A549 (cell line): Measurements from ENCODE around the gene OSCAR. TPM values are rescaled to one million over a fixed set of nuclear protein-coding genes. Genes with fewer than 3 reads are reported as not detected.

Experiments used
- ATAC-seq, 2 experiments: fragments of 200-7000 bp in 1 of 2; fragments of >200 bp in 1 of 2; cut with Nextera tagmentation in 1 of 2; cut with Tn5 transposase in 1 of 2; 3 replicates each; pipeline versions ENCODE4 v1.8.0 to v1.9.1; 2018 to 2020; ENCODE audit warnings: mild to moderate bottlenecking in 1 of 2, moderate library complexity in 1 of 2
- CTCF ChIA-PET: fragments of 300-600 bp; sonication (Branson Sonifier 250); formaldehyde crosslinking; extraction: SDS; loops from one replicate; lab custom pipeline; 2021; ENCODE audit warnings: antibody characterized with exemption, inconsistent platforms; lab: Yijun Ruan, JAX
- POLR2A ChIA-PET: fragments of 350-600 bp; formaldehyde crosslinking; extraction: SDS; loops from one replicate; lab custom pipeline; 2021; ENCODE audit warnings: antibody characterized with exemption, inconsistent platforms; lab: Yijun Ruan, JAX
- DNase-seq, 2 experiments: peaks; one replicate each; pipeline versions ENCODE4 v3.0.0 to v3.0.0-alpha.2; 2011 to 2016; ENCODE audit warnings: low read depth in 1 of 2, low spot score in 1 of 2
- FAIRE-seq: peaks from 2 replicates; lab custom pipeline; 2011; peaks lifted over from hg19 to GRCh38; lab: Jason Lieb, UNC
- H3K27ac ChIP-seq, 2 experiments: fragments of >200 bp; sonication (Bioruptor Twin); formaldehyde crosslinking; 3 replicates each; pipeline ENCODE4 v1.5.1; 2016 to 2017
- H3K4me1 ChIP-seq: fragments of >200 bp; sonication (Bioruptor Twin); formaldehyde crosslinking; 3 replicates; pipeline ENCODE4 v1.6.1; 2016
- H3K4me2 ChIP-seq: fragments of >200 bp; sonication (Bioruptor Twin); formaldehyde crosslinking; 3 replicates; pipeline ENCODE4 v1.6.1; 2016
- H3K4me3 ChIP-seq: fragments of >200 bp; sonication (Bioruptor Twin); formaldehyde crosslinking; 3 replicates; pipeline ENCODE4 v1.5.1; 2016
- H3K9me3 ChIP-seq: fragments of >200 bp; sonication (Bioruptor Twin); formaldehyde crosslinking; 3 replicates; pipeline ENCODE4 v1.6.1; 2016
- CBX8 ChIP-seq: fragments of 200-600 bp; sonication (generic); IDR thresholded peaks from 2 replicates; pipeline ENCODE4 v1.6.1; 2016
- E2F6 ChIP-seq: IDR thresholded peaks from 2 replicates; pipeline ENCODE4 v1.6.1; 2012; ENCODE audit warnings: low read depth, borderline replicate concordance
- EHMT2 ChIP-seq: fragments of 200-600 bp; sonication (generic); IDR thresholded peaks from 2 replicates; pipeline ENCODE4 v1.6.1; 2016; ENCODE audit warnings: antibody characterized with exemption, low read depth, mild to moderate bottlenecking, moderate library complexity
- FOXS1 ChIP-seq: fragments of 250-450 bp; sonication (Bioruptor Pico); IDR thresholded peaks from 2 replicates; pipeline ENCODE4 v1.5.0; 2020; ENCODE audit warnings: mild to moderate bottlenecking, moderate library complexity
- HES2 ChIP-seq: fragments of >200 bp; sonication (Bioruptor Twin); formaldehyde crosslinking; IDR thresholded peaks from 2 replicates; pipeline ENCODE4 v1.6.1; 2016
- HOXB13 ChIP-seq: fragments of 250-450 bp; sonication (Bioruptor Pico); IDR thresholded peaks from 2 replicates; pipeline ENCODE4 v1.5.0; 2020; ENCODE audit warnings: low read depth, mild to moderate bottlenecking, moderate library complexity
- JUNB ChIP-seq: fragments of >200 bp; sonication (Bioruptor Twin); formaldehyde crosslinking; IDR thresholded peaks from 2 replicates; pipeline ENCODE4 v1.6.1; 2016
- MAZ ChIP-seq: fragments of 150-350 bp; IDR thresholded peaks from 2 replicates; pipeline ENCODE4 v1.6.1; 2014; ENCODE audit warnings: antibody characterized with exemption, low read depth, low read length, borderline replicate concordance
- NR3C1 ChIP-seq: fragments of >200 bp; sonication (Bioruptor Twin); formaldehyde crosslinking; IDR thresholded peaks from 3 replicates; pipeline ENCODE4 v1.6.1; 2017
- POLR2A ChIP-seq: IDR thresholded peaks from 2 replicates; pipeline ENCODE4 v1.6.1; 2012; ENCODE audit warnings: mild to moderate bottlenecking, low read length
- RARB ChIP-seq: fragments of 250-450 bp; sonication (Bioruptor Pico); IDR thresholded peaks from 2 replicates; pipeline ENCODE4 v1.8.0; 2021; ENCODE audit warnings: mild to moderate bottlenecking, moderate library complexity
- RCOR1 ChIP-seq: fragments of 150-350 bp; IDR thresholded peaks from 2 replicates; pipeline ENCODE4 v1.6.1; 2014; ENCODE audit warnings: antibody characterized with exemption, low read length, low read depth
- TFCP2L1 ChIP-seq: fragments of 250-450 bp; sonication (Bioruptor Pico); IDR thresholded peaks from 2 replicates; pipeline ENCODE4 v1.5.0; 2021; ENCODE audit warnings: mild to moderate bottlenecking
- ZC3H11A ChIP-seq: fragments of 450-650 bp; IDR thresholded peaks from 2 replicates; pipeline ENCODE4 v1.6.1; 2014; ENCODE audit warnings: antibody characterized with exemption, mild to moderate bottlenecking
- WGBS: methylation state at CpG from one replicate; pipeline ENCODE4 v1.1.6; 2017; ENCODE audit errors: missing lambda C conversion rate; 5-methylcytosine and 5-hydroxymethylcytosine counted together
- polyA plus RNA-seq, 4 experiments: library from polyadenylated mRNA; depleted of rRNA in 3 of 4; stranded (reverse); fragments of >200 nt; fragmentation: RNase III in 1 of 4; extraction: RNeasy Plus Mini Kit Qiagen cat#74134 plus additional on column Dnase treatment in 1 of 4; gene quantifications; 2 replicates in 3 of 4; 3 replicates in 1 of 4; pipeline ENCODE4 v1.2.3, GENCODE V29; 2011 to 2017
- TF ChIP-seq, protein P1 (sequence below): fragments of 250-450 bp; sonication (Bioruptor Pico); IDR thresholded peaks from 2 replicates; pipeline ENCODE4 v1.5.0; 2020; ENCODE audit warnings: low read depth, mild to moderate bottlenecking, moderate library complexity
- TF ChIP-seq, protein P2 (sequence below): fragments of 200-600 bp; sonication (generic); IDR thresholded peaks from 2 replicates; pipeline ENCODE4 v1.6.1; 2016; ENCODE audit warnings: antibody characterized with exemption, mild to moderate bottlenecking, moderate library complexity
- TF ChIP-seq, protein P3 (sequence below): fragments of >200 bp; sonication (Bioruptor Twin); formaldehyde crosslinking; IDR thresholded peaks from 3 replicates; pipeline ENCODE4 v1.6.1; 2016

Gene OSCAR
- polyA plus RNA-seq, 2 of the 4 experiments (the other 2 are of a cell fraction): 0.26 to 0.28 TPM

GRCh38 chr19:54114340-54115108 lies 13.9 kb upstream of the OSCAR start:
- ChIA-PET CTCF (interaction anchor here (1.0 to 1.3 kb wide), 3 partner anchors 37 to 90 kb away, joined by 3 read pairs; no protein-coding TSS in a partner anchor), POLR2A (interaction anchor here (1.2 to 2.7 kb wide), 9 partner anchors 12 to 136 kb away, joined by 4 to 51 read pairs (median 5); partner anchors contain the start of genes CNOT3, NDUFA3 and TSEN34)
- no peaks in the 10 kb centered on the region for H3K9me3 ChIP-seq
- DNase-seq (no peak), FAIRE-seq (no peak), ATAC-seq (no peak)
- peak overlapping the region; percentile 81 for H3K4me2 ChIP-seq
- 66% methylated on average over 28 of the region's 28 CpGs for WGBS
- no peak for TF ChIP-seq EHMT2
- no peak for TF ChIP-seq NR3C1
- no peak for TF ChIP-seq ZC3H11A
- no peak for TF ChIP-seq HOXB13 (CRISPR knock-in tag)
- no peak for TF ChIP-seq FOXS1 (CRISPR knock-in tag)
- TF ChIP-seq, protein P1, sequence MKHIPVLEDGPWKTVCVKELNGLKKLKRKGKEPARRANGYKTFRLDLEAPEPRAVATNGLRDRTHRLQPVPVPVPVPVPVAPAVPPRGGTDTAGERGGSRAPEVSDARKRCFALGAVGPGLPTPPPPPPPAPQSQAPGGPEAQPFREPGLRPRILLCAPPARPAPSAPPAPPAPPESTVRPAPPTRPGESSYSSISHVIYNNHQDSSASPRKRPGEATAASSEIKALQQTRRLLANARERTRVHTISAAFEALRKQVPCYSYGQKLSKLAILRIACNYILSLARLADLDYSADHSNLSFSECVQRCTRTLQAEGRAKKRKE (CRISPR knock-in tag): no peak
- no peak for TF ChIP-seq RARB (CRISPR knock-in tag)
- TF ChIP-seq E2F6: no peak
- TF ChIP-seq RCOR1: no peak
- TF ChIP-seq MAZ: no peak
- no peak for TF ChIP-seq HES2
- TF ChIP-seq CBX8: no peak
- no peak for TF ChIP-seq TFCP2L1 (CRISPR knock-in tag)
- TF ChIP-seq, protein P2, sequence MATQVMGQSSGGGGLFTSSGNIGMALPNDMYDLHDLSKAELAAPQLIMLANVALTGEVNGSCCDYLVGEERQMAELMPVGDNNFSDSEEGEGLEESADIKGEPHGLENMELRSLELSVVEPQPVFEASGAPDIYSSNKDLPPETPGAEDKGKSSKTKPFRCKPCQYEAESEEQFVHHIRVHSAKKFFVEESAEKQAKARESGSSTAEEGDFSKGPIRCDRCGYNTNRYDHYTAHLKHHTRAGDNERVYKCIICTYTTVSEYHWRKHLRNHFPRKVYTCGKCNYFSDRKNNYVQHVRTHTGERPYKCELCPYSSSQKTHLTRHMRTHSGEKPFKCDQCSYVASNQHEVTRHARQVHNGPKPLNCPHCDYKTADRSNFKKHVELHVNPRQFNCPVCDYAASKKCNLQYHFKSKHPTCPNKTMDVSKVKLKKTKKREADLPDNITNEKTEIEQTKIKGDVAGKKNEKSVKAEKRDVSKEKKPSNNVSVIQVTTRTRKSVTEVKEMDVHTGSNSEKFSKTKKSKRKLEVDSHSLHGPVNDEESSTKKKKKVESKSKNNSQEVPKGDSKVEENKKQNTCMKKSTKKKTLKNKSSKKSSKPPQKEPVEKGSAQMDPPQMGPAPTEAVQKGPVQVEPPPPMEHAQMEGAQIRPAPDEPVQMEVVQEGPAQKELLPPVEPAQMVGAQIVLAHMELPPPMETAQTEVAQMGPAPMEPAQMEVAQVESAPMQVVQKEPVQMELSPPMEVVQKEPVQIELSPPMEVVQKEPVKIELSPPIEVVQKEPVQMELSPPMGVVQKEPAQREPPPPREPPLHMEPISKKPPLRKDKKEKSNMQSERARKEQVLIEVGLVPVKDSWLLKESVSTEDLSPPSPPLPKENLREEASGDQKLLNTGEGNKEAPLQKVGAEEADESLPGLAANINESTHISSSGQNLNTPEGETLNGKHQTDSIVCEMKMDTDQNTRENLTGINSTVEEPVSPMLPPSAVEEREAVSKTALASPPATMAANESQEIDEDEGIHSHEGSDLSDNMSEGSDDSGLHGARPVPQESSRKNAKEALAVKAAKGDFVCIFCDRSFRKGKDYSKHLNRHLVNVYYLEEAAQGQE: no peak
- peaks cover 14% of the 10 kb centered on the region; the same call in 2 of the 3 replicates for H3K4me1 ChIP-seq
- H3K27ac ChIP-seq: peak overlapping the region; percentile 84 to 93
- peak overlapping the region; percentile 95 for H3K4me3 ChIP-seq

- H3K9me3 ChIP-seq: no peaks in the 10 kb centered on the region
- DNase-seq (no peak), FAIRE-seq (no peak), ATAC-seq (peak; percentile 61 to 85)
- H3K4me1 ChIP-seq: peaks cover 11% of the 10 kb centered on the region; the same call in 1 of the 3 replicates
- 81% methylated on average over 6 of the region's 6 CpGs for WGBS
- no peak overlapping the region for H3K4me2 ChIP-seq
- TF ChIP-seq JUNB: no peak
- no peak for TF ChIP-seq CBX8
- TF ChIP-seq, protein P3, sequence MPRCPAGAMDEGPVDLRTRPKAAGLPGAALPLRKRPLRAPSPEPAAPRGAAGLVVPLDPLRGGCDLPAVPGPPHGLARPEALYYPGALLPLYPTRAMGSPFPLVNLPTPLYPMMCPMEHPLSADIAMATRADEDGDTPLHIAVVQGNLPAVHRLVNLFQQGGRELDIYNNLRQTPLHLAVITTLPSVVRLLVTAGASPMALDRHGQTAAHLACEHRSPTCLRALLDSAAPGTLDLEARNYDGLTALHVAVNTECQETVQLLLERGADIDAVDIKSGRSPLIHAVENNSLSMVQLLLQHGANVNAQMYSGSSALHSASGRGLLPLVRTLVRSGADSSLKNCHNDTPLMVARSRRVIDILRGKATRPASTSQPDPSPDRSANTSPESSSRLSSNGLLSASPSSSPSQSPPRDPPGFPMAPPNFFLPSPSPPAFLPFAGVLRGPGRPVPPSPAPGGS: no peak
- no peak for TF ChIP-seq POLR2A
- no peak overlapping the region for H3K4me3 ChIP-seq
- ChIA-PET CTCF (interaction anchor here (0.5 to 3.0 kb wide), 3 partner anchors 13 to 1031 kb away, joined by 3 to 7 read pairs (median 3); no protein-coding TSS in a partner anchor), POLR2A (interaction anchor here (1.6 kb wide), 1 partner anchor 27 kb away, joined by 5 read pairs; no protein-coding TSS in a partner anchor)
- H3K27ac ChIP-seq: no peak overlapping the region
Observed at GRCh38 chr19:54109651-54110050, 9.0 kb upstream of the OSCAR start.
